WERI-Rb-1 (cell line): ENCODE data around the gene RPS6KA3.
"Not testable (repeated sequence)": the region's sequence is repeated elsewhere in the genome, so short reads cannot be mapped to it uniquely, and the experiment has no call there.

Source experiments
- DNase-seq: peaks from one replicate; pipeline ENCODE4 v3.0.0-alpha.2; 2020
- H3K27ac ChIP-seq: fragments of 250-450 bp; sonication (Bioruptor Pico); 2 replicates; pipeline ENCODE4 v1.5.1; 2020; ENCODE audit warnings: mild to moderate bottlenecking, moderate library complexity
- H3K27me3 ChIP-seq: fragments of 250-450 bp; sonication (Bioruptor Pico); 2 replicates; pipeline ENCODE4 v1.5.1; 2021; ENCODE audit warnings: mild to moderate bottlenecking, low read depth, moderate library complexity; ENCODE audit not compliant: insufficient read depth, severe bottlenecking
- H3K36me3 ChIP-seq: fragments of 250-450 bp; sonication (Bioruptor Pico); 2 replicates; pipeline ENCODE4 v1.5.1; 2020; ENCODE audit warnings: mild to moderate bottlenecking, moderate library complexity
- H3K4me3 ChIP-seq: 2 replicates; pipeline ENCODE4 v1.5.1; 2011; ENCODE audit warnings: low read depth, mild to moderate bottlenecking, control low read depth, low read length
- H3K9me3 ChIP-seq: fragments of 250-450 bp; sonication (Bioruptor Pico); 2 replicates; pipeline ENCODE4 v1.5.1; 2021; ENCODE audit warnings: mild to moderate bottlenecking, moderate library complexity; ENCODE audit not compliant: severe bottlenecking
- CTCF ChIP-seq: IDR thresholded peaks from 2 replicates; pipeline ENCODE4 v1.5.1; 2011; ENCODE audit warnings: low read depth, mild to moderate bottlenecking, control low read depth, inconsistent platforms, low read length

The RPS6KA3 gene

GRCh38 chrX:20251691-20252090 lies 15.0 kb downstream of the RPS6KA3 start:
- no peak for TF ChIP-seq CTCF
- H3K27ac ChIP-seq: no peak overlapping the region
- no peak for DNase-seq
- H3K27me3 ChIP-seq: peaks cover 3% of the 10 kb centered on the region
- H3K4me3 ChIP-seq: no peak overlapping the region
- no peaks in the 10 kb centered on the region for H3K36me3 ChIP-seq
- H3K9me3 ChIP-seq: peaks cover 3% of the 10 kb centered on the region

GRCh38 chrX:20250146-20250545 lies 16.6 kb downstream of the RPS6KA3 start:
- H3K27ac ChIP-seq, H3K27me3 ChIP-seq, H3K4me3 ChIP-seq: not testable (repeated sequence)

GRCh38 chrX:20248592-20249192 lies 18.0 kb downstream of the RPS6KA3 start:
- peaks cover 3% of the 10 kb centered on the region for H3K27me3 ChIP-seq
- TF ChIP-seq CTCF: no peak
- H3K4me3 ChIP-seq: no peak overlapping the region
- peaks cover 3% of the 10 kb centered on the region for H3K9me3 ChIP-seq
- no peak overlapping the region for H3K27ac ChIP-seq
- DNase-seq: no peak
- H3K36me3 ChIP-seq: no peaks in the 10 kb centered on the region

More at GRCh38 chrX:20250146-20250545, 16.6 kb downstream of the RPS6KA3 start:
- not testable (repeated sequence) for H3K36me3 ChIP-seq, DNase-seq, H3K9me3 ChIP-seq

- H3K27ac ChIP-seq: no peak overlapping the region
- no peaks in the 10 kb centered on the region for H3K36me3 ChIP-seq
- no peaks in the 10 kb centered on the region for H3K9me3 ChIP-seq
- no peak for TF ChIP-seq CTCF
- DNase-seq: no peak
- H3K4me3 ChIP-seq: no peak overlapping the region
- peaks cover 3% of the 10 kb centered on the region for H3K27me3 ChIP-seq
Observed at GRCh38 chrX:20244931-20245330, 21.8 kb downstream of the RPS6KA3 start.

GRCh38 chrX:20240201-20240600 lies 26.5 kb downstream of the RPS6KA3 start:
- H3K4me3 ChIP-seq: no peak overlapping the region
- DNase-seq: no peak
- no peaks in the 10 kb centered on the region for H3K9me3 ChIP-seq
- no peaks in the 10 kb centered on the region for H3K27me3 ChIP-seq
- H3K36me3 ChIP-seq: no peaks in the 10 kb centered on the region
- TF ChIP-seq CTCF: no peak
- H3K27ac ChIP-seq: no peak overlapping the region

GRCh38 chrX:20237864-20238263 lies 28.8 kb downstream of the RPS6KA3 start:
- no peak for TF ChIP-seq CTCF
- H3K27ac ChIP-seq: no peak overlapping the region
- no peak for DNase-seq

More at GRCh38 chrX:20237864-20238263, 28.8 kb downstream of the RPS6KA3 start:
- H3K27me3 ChIP-seq: no peaks in the 10 kb centered on the region
- H3K36me3 ChIP-seq: no peaks in the 10 kb centered on the region
- no peak overlapping the region for H3K4me3 ChIP-seq
- no peaks in the 10 kb centered on the region for H3K9me3 ChIP-seq
